Stimulated activated CD4-positive, alpha-beta T cell treated with anti-CD3 and anti-CD28 coated beads, Interleukin-15, amount 100 ng/mL, for 1 hour (primary cell): ENCODE results near the gene CHD9.
"Not testable (repeated sequence)": the region's sequence is repeated elsewhere in the genome, so short reads cannot be mapped to it uniquely, and the experiment has no call there.

Experiments
- DNase-seq, 2 donors: peaks; one replicate each; pipeline ENCODE4 v3.0.0-alpha.2; 2020; ENCODE audit warnings: low read depth in 1 of 2, low spot score in 1 of 2

CHD9 gene

GRCh38 chr16:53045341-53046220 lies 9.2 kb upstream of the CHD9 start:
- DNase-seq, result no peak

GRCh38 chr16:53047515-53047914 lies 7.3 kb upstream of the CHD9 start:
- not testable (repeated sequence) for DNase-seq

GRCh38 chr16:53048139-53048915 lies 6.5 kb upstream of the CHD9 start:
- DNase-seq, result no peak

GRCh38 chr16:53051255-53051654 lies 3.5 kb upstream of the CHD9 start:
- DNase-seq, result not testable (repeated sequence)

- no peak for DNase-seq
Observed at GRCh38 chr16:53052519-53053501, 2.0 kb upstream of the CHD9 start, which contains the start of gene CHD9NB. Gene CHD9NB (minus strand): TSS chr16:53052897. CDS start chr16:53044158, 8,739 bp downstream.

- no peak for DNase-seq
Observed at GRCh38 chr16:53053967-53054669, 673 bp upstream of the CHD9 start.

GRCh38 chr16:53055541-53056391 lies 975 bp downstream of the CHD9 start:
- no peak for DNase-seq

- no peak for DNase-seq
Observed at GRCh38 chr16:53056392-53056881, 1.6 kb downstream of the CHD9 start.

- DNase-seq, result no peak
Observed at GRCh38 chr16:53057658-53058057, 2.9 kb downstream of the CHD9 start.

- DNase-seq, result no peak
Observed at GRCh38 chr16:53058441-53058840, 3.6 kb downstream of the CHD9 start.

GRCh38 chr16:53058882-53059281 lies 4.1 kb downstream of the CHD9 start:
- DNase-seq, result no peak

- no peak for DNase-seq
Observed at GRCh38 chr16:53059672-53060071, 4.9 kb downstream of the CHD9 start.

- DNase-seq, result no peak
Observed at GRCh38 chr16:53061256-53061655, 6.5 kb downstream of the CHD9 start.

- no peak for DNase-seq
Observed at GRCh38 chr16:53061701-53062159, 6.9 kb downstream of the CHD9 start.

GRCh38 chr16:53064081-53064578 lies 9.3 kb downstream of the CHD9 start:
- DNase-seq, result no peak

- no peak for DNase-seq
Observed at GRCh38 chr16:53065461-53066061, 10.8 kb downstream of the CHD9 start.

- DNase-seq, result no peak
Observed at GRCh38 chr16:53067675-53068074, 12.9 kb downstream of the CHD9 start.

- no peak for DNase-seq
Observed at GRCh38 chr16:53068423-53068833, 13.6 kb downstream of the CHD9 start.
